Uterus (tissue), 2 donors: ENCODE data around the gene SPAG17.

Experiments
- CTCF ChIP-seq, 4 experiments: fragments of 200-600 bp in 2 of 4; fragments of 450-650 bp in 2 of 4; sonication (generic) in 2 of 4; IDR thresholded peaks; one replicate each; pipeline ENCODE4 v1.5.1; 2016 to 2019; ENCODE audit warnings: antibody characterized with exemption in 4 of 4, mild to moderate bottlenecking in 2 of 4, moderate library complexity in 1 of 4
- POLR2A ChIP-seq, 2 donors: fragments of 450-650 bp; IDR thresholded peaks; one replicate each; pipeline ENCODE4 v1.6.1; 2016; ENCODE audit warnings: antibody characterized with exemption in 2 of 2, mild to moderate bottlenecking in 1 of 2, moderate library complexity in 1 of 2

DNA sequence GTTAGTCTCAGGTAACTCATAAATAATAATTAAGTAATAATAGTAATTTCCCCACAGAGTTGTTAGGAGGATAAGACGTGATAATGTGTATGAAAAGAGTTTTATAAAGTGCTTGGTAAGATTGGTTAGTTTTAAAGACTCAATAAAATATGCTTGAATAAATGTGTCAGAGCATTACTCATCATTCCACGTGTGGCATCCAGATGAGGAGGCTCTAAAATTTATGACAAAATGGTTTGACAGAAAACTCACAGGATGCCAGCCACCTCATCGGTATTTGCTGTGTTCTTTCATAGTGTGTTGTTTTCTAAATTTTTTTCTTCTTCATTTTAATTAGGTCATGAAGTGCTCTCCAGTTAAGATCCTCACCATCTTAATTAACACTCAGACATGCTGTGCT, 19.1 kb upstream of the SPAG17 start:
- no peak for TF ChIP-seq CTCF (IDR thresholded peaks at IDR 0.05)
- no peak for TF ChIP-seq POLR2A (IDR thresholded peaks at IDR 0.05)
